RWPE2 (cell line): Measurements from ENCODE around the gene SPDYA.

Experiments
- ATAC-seq: fragments of 200-7000 bp; cut with Tn5 transposase; 3 replicates; pipeline ENCODE4 v1.9.1; 2021; ENCODE audit warnings: low read depth
- DNase-seq: peaks from one replicate; pipeline ENCODE4 v3.0.0-alpha.2; 2020; ENCODE audit warnings: low spot score
- H3K27ac ChIP-seq: fragments of 450-650 bp; 2 replicates; pipeline ENCODE4 v1.5.1; 2017; ENCODE audit warnings: mild to moderate bottlenecking; ENCODE audit not compliant: poor library complexity, severe bottlenecking
- H3K27me3 ChIP-seq: fragments of 250-450 bp; sonication (Bioruptor Pico); 2 replicates; pipeline ENCODE4 v1.5.1; 2021; ENCODE audit warnings: mild to moderate bottlenecking, moderate library complexity; ENCODE audit not compliant: insufficient read depth, poor library complexity, severe bottlenecking
- H3K36me3 ChIP-seq: fragments of 250-450 bp; sonication (Bioruptor Pico); 2 replicates; pipeline ENCODE4 v1.5.1; 2020; ENCODE audit warnings: low read depth, mild to moderate bottlenecking, moderate library complexity
- H3K4me1 ChIP-seq: fragments of 250-450 bp; sonication (Bioruptor Pico); 2 replicates; pipeline ENCODE4 v1.5.1; 2021; ENCODE audit warnings: mild to moderate bottlenecking, moderate library complexity; ENCODE audit not compliant: insufficient read depth, poor library complexity, severe bottlenecking
- H3K4me3 ChIP-seq: fragments of 250-450 bp; sonication (Bioruptor Pico); 2 replicates; pipeline ENCODE4 v1.5.1; 2021; ENCODE audit warnings: mild to moderate bottlenecking, moderate library complexity; ENCODE audit not compliant: severe bottlenecking
- H3K9me3 ChIP-seq: fragments of 250-450 bp; sonication (Bioruptor Pico); 2 replicates; pipeline ENCODE4 v1.5.1; 2021; ENCODE audit warnings: mild to moderate bottlenecking, moderate library complexity; ENCODE audit not compliant: severe bottlenecking
- CTCF ChIP-seq: fragments of 450-650 bp; IDR thresholded peaks from one replicate; pipeline ENCODE4 v1.5.1; 2017; ENCODE audit warnings: mild to moderate bottlenecking, moderate library complexity; ENCODE audit not compliant: poor library complexity, severe bottlenecking

Gene SPDYA

GRCh38 chr2:28810384-28811285 lies at the start of gene SPDYA:
SPDYA (plus strand) TSS chr2:28810834; CDS start chr2:28816015, 5,181 bp downstream.
- Histone ChIP-seq H3K36me3 (peaks cover 3% of the 10 kb centered on the region; the same call in 1 of the 2 replicates), H3K9me3 (no peaks in the 10 kb centered on the region), H3K27ac (peak within 1 kb of the TSS; percentile 21), H3K27me3 (no peaks in the 10 kb centered on the region), H3K4me1 (no peaks in the 10 kb centered on the region), H3K4me3 (peak within 1 kb of the TSS; percentile 37)
- DNase-seq (peak; percentile 72), ATAC-seq (peak; percentile 90)
- no peak for TF ChIP-seq CTCF

- no peak for ATAC-seq
- DNase-seq = no peak
- Histone ChIP-seq H3K4me1 (peaks cover 25% of the 10 kb centered on the region), H3K27me3 (no peaks in the 10 kb centered on the region), H3K4me3 (no peak overlapping the region), H3K36me3 (peaks cover 66% of the 10 kb centered on the region), H3K9me3 (no peaks in the 10 kb centered on the region), H3K27ac (no peak overlapping the region)
- TF ChIP-seq CTCF = no peak
Observed at GRCh38 chr2:28761420-28761819, 49.2 kb upstream of the SPDYA start.

DNA sequence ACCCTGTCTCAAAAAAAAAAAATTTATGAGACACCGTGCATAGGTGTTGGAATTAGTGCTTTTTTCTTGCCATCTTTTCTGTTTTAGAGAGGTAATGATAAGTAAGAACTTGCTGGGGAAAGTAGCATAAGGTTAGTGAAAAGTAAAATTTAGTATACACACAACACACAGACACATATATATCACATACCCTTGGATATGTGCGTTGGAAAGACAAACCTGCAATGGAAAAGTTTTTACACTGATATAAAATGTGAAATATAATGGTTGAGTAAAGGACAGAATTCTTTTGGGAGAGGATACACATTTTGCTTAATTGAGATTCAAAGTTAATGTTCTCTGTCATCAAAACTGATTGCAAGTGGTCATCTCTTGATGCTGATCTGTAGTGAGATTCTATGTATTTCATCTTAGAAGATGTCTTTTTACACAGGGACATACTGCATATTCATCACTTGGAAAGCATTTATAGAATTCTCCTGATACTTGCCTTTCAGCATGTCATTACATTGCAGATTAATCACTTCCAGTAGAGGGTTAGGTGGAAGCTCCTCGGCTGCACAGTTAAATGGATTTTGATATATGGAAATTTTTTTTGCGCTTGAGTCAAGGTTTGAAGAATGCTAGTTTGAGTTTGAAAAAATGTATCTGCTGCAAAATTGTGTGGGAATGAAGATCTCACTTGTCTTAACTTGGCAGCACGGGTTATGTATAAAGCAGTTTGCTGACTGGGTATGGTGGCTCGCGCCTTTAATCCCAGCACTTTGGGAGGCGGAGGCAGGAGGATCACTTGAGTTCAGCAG lies 45.5 kb upstream of the SPDYA start:
- Histone ChIP-seq H3K27ac (no peak overlapping the region), H3K27me3 (no peaks in the 10 kb centered on the region), H3K4me3 (no peak overlapping the region), H3K4me1 (peaks cover 12% of the 10 kb centered on the region), H3K9me3 (peaks cover 5% of the 10 kb centered on the region), H3K36me3 (peaks cover 50% of the 10 kb centered on the region)
- ATAC-seq (no peak), DNase-seq (no peak)
- TF ChIP-seq CTCF = no peak

- Histone ChIP-seq H3K4me3 (no peak overlapping the region), H3K27me3 (no peaks in the 10 kb centered on the region), H3K27ac (no peak overlapping the region), H3K9me3 (peaks cover 5% of the 10 kb centered on the region), H3K4me1 (peaks cover 12% of the 10 kb centered on the region), H3K36me3 (peaks cover 41% of the 10 kb centered on the region)
- ATAC-seq = no peak
- no peak for TF ChIP-seq CTCF
- DNase-seq = no peak
Observed at GRCh38 chr2:28766070-28766469, 44.6 kb upstream of the SPDYA start.
